GM12873 (cell line): ENCODE measurements around the gene ZIC4.

Source experiments
- TF ChIP-seq, protein P1 (sequence below): IDR thresholded peaks from 2 replicates; pipeline ENCODE4 v1.5.1; 2012; ENCODE audit warnings: low read depth, mild to moderate bottlenecking, moderate library complexity, low read length, control low read depth; ENCODE audit not compliant: insufficient read depth; ENCODE audit errors: missing control alignments

Gene ZIC4

GRCh38 chr3:147369661-147370123, 36.7 kb downstream of the ZIC4 start:
- TF ChIP-seq, protein P1, sequence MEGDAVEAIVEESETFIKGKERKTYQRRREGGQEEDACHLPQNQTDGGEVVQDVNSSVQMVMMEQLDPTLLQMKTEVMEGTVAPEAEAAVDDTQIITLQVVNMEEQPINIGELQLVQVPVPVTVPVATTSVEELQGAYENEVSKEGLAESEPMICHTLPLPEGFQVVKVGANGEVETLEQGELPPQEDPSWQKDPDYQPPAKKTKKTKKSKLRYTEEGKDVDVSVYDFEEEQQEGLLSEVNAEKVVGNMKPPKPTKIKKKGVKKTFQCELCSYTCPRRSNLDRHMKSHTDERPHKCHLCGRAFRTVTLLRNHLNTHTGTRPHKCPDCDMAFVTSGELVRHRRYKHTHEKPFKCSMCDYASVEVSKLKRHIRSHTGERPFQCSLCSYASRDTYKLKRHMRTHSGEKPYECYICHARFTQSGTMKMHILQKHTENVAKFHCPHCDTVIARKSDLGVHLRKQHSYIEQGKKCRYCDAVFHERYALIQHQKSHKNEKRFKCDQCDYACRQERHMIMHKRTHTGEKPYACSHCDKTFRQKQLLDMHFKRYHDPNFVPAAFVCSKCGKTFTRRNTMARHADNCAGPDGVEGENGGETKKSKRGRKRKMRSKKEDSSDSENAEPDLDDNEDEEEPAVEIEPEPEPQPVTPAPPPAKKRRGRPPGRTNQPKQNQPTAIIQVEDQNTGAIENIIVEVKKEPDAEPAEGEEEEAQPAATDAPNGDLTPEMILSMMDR, result no peak

GRCh38 chr3:147369231-147369630, 37.1 kb downstream of the ZIC4 start:
- TF ChIP-seq, protein P1, result no peak

GRCh38 chr3:147368561-147369221, 37.7 kb downstream of the ZIC4 start:
- TF ChIP-seq, protein P1, result no peak

DNA sequence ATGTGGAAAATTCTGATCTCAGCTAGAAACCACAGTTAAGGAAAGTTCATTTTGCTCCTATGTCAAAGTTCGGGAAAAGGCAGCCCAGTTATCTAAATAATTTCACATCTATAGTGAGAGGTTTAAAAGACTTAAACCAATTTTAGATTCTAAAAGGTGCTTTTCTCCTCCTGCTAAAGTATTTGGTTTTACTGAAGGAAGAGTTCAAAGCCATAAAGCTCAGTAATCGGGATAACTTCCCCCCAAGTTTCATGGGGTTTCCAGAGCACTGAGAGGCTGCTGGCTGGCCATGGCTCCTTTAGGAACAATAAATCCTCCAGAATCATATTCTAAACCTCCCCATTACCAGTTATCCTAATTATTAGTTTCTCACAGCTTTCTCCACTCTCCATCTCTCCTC, 38.2 kb downstream of the ZIC4 start:
- TF ChIP-seq, protein P1, result no peak

- TF ChIP-seq, protein P1, result no peak
These were observed 38.7 kb downstream of the ZIC4 start for GRCh38 chr3:147367676-147368075.

DNA sequence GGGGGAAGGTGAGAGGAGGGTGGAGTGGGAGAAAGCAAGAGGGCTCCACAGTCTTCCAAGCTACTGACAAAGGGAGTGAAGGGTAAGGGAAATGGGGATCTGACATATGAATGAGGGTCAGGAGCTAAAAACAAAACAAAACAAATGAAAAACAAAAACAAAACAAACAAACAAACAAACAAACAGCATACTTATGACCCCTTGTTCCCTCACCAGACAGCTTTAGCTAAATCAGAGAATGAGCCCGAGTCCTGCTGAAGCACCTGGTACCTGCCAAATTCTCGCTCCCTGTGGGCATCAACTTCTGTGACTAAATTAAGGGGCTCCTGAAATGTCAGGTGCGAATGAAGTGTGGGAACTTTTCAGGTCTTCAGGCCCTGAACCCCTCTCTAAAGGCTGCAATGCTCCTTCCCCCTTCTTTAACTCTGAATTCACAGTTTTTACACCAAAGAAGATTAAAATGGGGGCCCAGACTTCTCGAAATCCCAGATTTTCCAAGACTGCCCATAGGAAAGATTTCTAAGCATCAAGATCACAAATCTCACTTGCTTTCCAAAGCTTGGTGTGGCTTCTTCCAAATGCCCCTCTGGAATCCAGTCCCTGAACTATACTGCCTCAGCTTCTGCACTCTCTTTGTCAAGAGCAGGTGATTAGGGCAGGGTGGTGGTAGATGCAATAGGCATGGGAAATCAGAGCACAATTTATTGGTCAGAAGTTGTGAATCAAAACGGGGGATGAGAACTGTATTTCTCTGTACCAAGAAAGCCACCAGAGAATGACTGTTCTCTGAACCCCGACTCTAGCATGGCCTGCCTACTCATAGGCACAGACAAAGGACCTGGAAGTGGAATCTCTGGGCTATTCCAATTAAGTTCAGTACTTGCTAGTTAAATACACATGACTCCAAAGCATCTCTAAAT, 40.9 kb downstream of the ZIC4 start:
- TF ChIP-seq, protein P1, result no peak

DNA sequence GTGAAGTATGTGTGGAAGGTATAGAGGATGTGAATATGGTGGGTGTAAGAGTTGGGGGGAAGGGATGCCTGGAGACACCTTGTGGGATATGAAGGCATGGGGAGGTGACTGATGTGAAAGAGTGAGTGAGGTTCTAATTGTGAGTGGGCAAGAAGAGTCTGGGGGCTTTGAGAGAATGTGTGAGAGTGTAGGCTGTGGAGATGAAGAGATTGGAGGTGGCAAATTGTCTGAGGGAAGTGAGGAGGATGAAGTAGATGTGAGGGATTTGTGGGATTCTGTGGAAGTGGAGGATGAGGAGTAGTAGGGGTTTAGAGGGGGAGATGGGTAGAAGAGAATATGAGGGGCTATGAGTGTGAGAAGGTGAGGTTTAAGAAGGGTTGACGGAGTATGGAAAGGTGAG, 41.6 kb downstream of the ZIC4 start:
- TF ChIP-seq, protein P1, result no peak
